ENCODE results near the gene CRYGN. TPM values are rescaled to one million over a fixed set of nuclear protein-coding genes. Genes with fewer than 3 reads are reported as not detected.

The CRYGN gene
- total and polyA plus RNA-seq, 9 of the 15 experiments (the other 6 are each of a cell fraction or from before 2014, with no cell fraction given), result not detected

DNA sequence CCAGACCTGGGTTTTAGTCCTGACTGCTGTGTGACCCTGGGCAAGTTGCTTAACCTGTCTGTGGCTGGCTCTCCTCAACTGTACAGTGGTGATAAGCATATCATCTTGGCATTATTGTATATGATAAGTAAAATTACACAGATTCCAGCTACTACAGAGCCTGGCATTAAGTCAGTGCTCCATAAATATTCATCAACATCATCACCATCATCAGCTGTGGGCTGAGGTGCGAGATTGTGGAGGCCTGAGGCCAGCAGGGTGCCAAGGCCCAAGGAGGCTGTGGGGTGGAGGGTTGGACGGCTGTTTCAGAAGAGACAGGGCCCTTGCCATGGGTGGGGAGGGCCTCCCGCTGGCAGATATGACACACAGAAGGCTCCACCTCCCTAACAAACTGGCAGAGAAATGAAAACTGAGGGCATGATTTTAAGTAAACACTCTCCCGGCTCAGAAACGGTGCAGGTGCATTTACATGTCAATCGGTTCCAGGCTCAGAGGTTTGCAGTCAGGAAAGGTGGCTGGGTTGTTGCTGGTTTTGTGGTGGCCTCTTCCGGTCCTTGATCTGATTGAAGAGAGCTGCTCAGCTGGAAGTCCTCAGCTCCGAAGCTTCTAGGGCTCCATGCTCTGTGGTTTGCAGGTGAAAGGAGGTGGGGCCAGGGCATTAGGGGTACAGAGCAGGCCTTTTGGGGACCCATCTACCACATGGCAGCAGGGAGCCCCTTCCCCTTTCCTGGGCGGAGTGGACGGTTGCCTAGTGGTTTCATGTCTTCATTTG, 10.2 kb downstream of the CRYGN start (continued):
- TF ChIP-seq KDM4B (IDR thresholded peaks at IDR 0.05; ENCODE audit: borderline replicate concordance in 2 of 2, low read depth in 1 of 2), result no peak
- TF ChIP-seq KDM1A (IDR thresholded peaks at IDR 0.05), result peak; percentile 64
- TF ChIP-seq ZFP36 (IDR thresholded peaks at IDR 0.05; ENCODE audit: low read depth, low read length, partially characterized antibody), result peak; percentile 64
- no peak for TF ChIP-seq C11orf30 (IDR thresholded peaks at IDR 0.05; ENCODE audit: low read depth)

DNA sequence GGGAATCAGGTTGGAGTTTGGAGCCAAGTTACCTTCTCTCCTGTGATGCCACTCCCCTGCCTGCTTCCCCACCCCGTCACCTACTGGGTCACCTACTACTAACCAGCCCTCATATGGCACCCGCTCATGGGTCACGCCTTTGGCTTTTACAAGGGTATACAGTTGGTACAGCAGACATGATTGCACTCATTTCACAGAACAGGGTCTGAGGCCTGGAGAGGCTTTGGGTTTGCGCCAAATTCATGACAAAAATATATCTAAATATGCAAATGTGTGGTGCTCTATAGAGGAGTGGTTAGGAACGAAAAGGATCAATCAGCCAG, 10.7 kb downstream of the CRYGN start:
- Histone ChIP-seq H3K36me3 (ENCODE audit: control insufficient read depth, insufficient read depth, low read length) (no peaks in the 10 kb centered on the region), H2AFZ (ENCODE audit: low read depth, low read length) (no peak overlapping the region), H3K9me1 (ENCODE audit: control insufficient read depth, insufficient read depth, low read length) (no peaks in the 10 kb centered on the region), H4K20me1 (replicated peaks; ENCODE audit: control insufficient read depth, insufficient read depth, low read length) (peaks cover 8% of the 10 kb centered on the region; the same call in 1 of the 2 replicates), H3K4me1 (replicated peaks in 1 of 2; ENCODE audit: control insufficient read depth in 2 of 2, insufficient read depth in 2 of 2, low read length in 2 of 2) (peaks cover 0 to 24% of the 10 kb centered on the region in 2 experiments; a peak in 3 of 5 replicates), H3K4me3 (no peak overlapping the region), H3K9me3 (replicated peaks; ENCODE audit: control insufficient read depth, insufficient read depth, low read depth, low read length) (no peaks in the 10 kb centered on the region), H3K27me3 (ENCODE audit: control insufficient read depth in 2 of 2, insufficient read depth in 2 of 2, low read length in 2 of 2) (peaks cover 8 to 77% of the 10 kb centered on the region in 2 experiments), H3K79me2 (ENCODE audit: control insufficient read depth, insufficient read depth, low read length) (no peaks in the 10 kb centered on the region), H3K9ac (ENCODE audit: insufficient read depth in 1 of 2, low read depth in 2 of 2, low read length in 2 of 2) (peak overlapping the region in 1 of 2 experiments; percentile 18; a peak in 1 of 4 replicates), H3K4me2 (ENCODE audit: insufficient read depth, low read length) (no peak overlapping the region), H3K27ac (ENCODE audit: extremely low read depth, low read depth, low read length) (no peak overlapping the region)
- ChIA-PET POLR2A (interaction anchor here (0.5 kb wide), 1 partner anchor 997 kb away, joined by 3 read pairs; no protein-coding TSS in a partner anchor), CTCF (ENCODE audit: low intra/inter-chr PET ratio) (no interaction called here)
- no TSS peak for BruUV-seq (replicated peaks)
- DNase-seq (ENCODE audit: extremely low read depth in 1 of 4, low spot score in 3 of 4) (no peak), ATAC-seq (no peak), FAIRE-seq (no peak)
- in situ Hi-C loops (cut with MboI), result no loop called here
- TF ChIP-seq, protein P1, sequence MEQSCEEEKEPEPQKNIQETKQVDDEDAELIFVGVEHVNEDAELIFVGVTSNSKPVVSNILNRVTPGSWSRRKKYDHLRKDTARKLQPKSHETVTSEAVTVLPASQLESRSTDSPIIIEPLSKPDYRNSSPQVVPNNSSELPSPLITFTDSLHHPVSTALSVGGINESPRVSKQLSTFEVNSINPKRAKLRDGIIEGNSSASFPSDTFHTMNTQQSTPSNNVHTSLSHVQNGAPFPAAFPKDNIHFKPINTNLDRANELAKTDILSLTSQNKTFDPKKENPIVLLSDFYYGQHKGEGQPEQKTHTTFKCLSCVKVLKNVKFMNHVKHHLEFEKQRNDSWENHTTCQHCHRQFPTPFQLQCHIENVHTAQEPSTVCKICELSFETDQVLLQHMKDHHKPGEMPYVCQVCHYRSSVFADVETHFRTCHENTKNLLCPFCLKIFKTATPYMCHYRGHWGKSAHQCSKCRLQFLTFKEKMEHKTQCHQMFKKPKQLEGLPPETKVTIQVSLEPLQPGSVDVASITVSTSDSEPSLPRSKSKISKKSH (CRISPR knock-in tag; IDR thresholded peaks at IDR 0.05), result no peak
- TF ChIP-seq FOXA3 (CRISPR knock-in tag; conservative IDR thresholded peaks at IDR 0.05 in 1 of 2, IDR thresholded peaks at IDR 0.05 in 1 of 2) (no peak), FOXK1 (CRISPR knock-in tag; IDR thresholded peaks at IDR 0.05; ENCODE audit: borderline replicate concordance) (no peak), SRF (CRISPR knock-in tag; IDR thresholded peaks at IDR 0.05) (no peak), NFIC (IDR thresholded peaks at IDR 0.05) (peak; percentile 31), ZKSCAN8 (CRISPR knock-in tag; IDR thresholded peaks at IDR 0.05) (peak; percentile 84; the same call in 1 of the 2 replicates)
- TF ChIP-seq, protein P2, sequence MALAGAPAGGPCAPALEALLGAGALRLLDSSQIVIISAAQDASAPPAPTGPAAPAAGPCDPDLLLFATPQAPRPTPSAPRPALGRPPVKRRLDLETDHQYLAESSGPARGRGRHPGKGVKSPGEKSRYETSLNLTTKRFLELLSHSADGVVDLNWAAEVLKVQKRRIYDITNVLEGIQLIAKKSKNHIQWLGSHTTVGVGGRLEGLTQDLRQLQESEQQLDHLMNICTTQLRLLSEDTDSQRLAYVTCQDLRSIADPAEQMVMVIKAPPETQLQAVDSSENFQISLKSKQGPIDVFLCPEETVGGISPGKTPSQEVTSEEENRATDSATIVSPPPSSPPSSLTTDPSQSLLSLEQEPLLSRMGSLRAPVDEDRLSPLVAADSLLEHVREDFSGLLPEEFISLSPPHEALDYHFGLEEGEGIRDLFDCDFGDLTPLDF (CRISPR knock-in tag; IDR thresholded peaks at IDR 0.05), result no peak
- TF ChIP-seq, protein P3, sequence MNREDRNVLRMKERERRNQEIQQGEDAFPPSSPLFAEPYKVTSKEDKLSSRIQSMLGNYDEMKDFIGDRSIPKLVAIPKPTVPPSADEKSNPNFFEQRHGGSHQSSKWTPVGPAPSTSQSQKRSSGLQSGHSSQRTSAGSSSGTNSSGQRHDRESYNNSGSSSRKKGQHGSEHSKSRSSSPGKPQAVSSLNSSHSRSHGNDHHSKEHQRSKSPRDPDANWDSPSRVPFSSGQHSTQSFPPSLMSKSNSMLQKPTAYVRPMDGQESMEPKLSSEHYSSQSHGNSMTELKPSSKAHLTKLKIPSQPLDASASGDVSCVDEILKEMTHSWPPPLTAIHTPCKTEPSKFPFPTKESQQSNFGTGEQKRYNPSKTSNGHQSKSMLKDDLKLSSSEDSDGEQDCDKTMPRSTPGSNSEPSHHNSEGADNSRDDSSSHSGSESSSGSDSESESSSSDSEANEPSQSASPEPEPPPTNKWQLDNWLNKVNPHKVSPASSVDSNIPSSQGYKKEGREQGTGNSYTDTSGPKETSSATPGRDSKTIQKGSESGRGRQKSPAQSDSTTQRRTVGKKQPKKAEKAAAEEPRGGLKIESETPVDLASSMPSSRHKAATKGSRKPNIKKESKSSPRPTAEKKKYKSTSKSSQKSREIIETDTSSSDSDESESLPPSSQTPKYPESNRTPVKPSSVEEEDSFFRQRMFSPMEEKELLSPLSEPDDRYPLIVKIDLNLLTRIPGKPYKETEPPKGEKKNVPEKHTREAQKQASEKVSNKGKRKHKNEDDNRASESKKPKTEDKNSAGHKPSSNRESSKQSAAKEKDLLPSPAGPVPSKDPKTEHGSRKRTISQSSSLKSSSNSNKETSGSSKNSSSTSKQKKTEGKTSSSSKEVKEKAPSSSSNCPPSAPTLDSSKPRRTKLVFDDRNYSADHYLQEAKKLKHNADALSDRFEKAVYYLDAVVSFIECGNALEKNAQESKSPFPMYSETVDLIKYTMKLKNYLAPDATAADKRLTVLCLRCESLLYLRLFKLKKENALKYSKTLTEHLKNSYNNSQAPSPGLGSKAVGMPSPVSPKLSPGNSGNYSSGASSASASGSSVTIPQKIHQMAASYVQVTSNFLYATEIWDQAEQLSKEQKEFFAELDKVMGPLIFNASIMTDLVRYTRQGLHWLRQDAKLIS (CRISPR knock-in tag; IDR thresholded peaks at IDR 0.05), result no peak
- WGBS (ENCODE audit: insufficient coverage, low coverage, missing lambda C conversion rate), result 51% methylated on average over 5 of the region's 5 CpGs
- intact Hi-C loops (cut with micrococcal nuclease), result no loop called here
